IMR-90 (cell line): ENCODE data around the gene JPT2. TPM values are rescaled to one million over a fixed set of nuclear protein-coding genes. Genes with fewer than 3 reads are reported as not detected.

Experiments
- ATAC-seq: fragments of 200-7000 bp; cut with Tn5 transposase; 2 replicates; pipeline ENCODE4 v1.9.1; 2020; ENCODE audit warnings: low read depth, mild to moderate bottlenecking, moderate library complexity
- BruUV-seq: library from RNA; stranded (reverse); fragments of 400-500 nt; replicated peaks from 2 replicates; lab custom pipeline; 2021; lab: Mats Ljungman, UMichigan
- CTCF ChIA-PET: fragments of 300-600 bp; formaldehyde crosslinking; extraction: SDS; loops from one replicate; lab custom pipeline; 2021; ENCODE audit warnings: antibody characterized with exemption; lab: Yijun Ruan, JAX
- POLR2A ChIA-PET: fragments of 300-600 bp; sonication (Branson Sonifier 250); formaldehyde crosslinking; loops from one replicate; lab custom pipeline; 2022; ENCODE audit warnings: antibody characterized with exemption; ENCODE audit not compliant: unreplicated experiment; lab: Charles Lee
- DNase-seq: peaks from one replicate; pipeline ENCODE4 v3.0.0; 2013
- H2AFZ ChIP-seq: replicated peaks from 2 replicates; pipeline ENCODE3; 2013; ENCODE audit warnings: low read length, mild to moderate bottlenecking; ENCODE audit not compliant: poor library complexity
- H2AK5ac ChIP-seq: 2 replicates; pipeline ENCODE4 v1.6.1; 2013; ENCODE audit warnings: low read depth, low read length, inconsistent platforms
- H2AK9ac ChIP-seq: replicated peaks from 2 replicates; pipeline ENCODE3; 2013; ENCODE audit warnings: mild to moderate bottlenecking, low read depth, low read length, moderate library complexity; ENCODE audit not compliant: poor library complexity
- H2BK120ac ChIP-seq: 2 replicates; pipeline ENCODE4 v1.6.1; 2013; ENCODE audit warnings: low read depth, low read length, inconsistent platforms
- H2BK15ac ChIP-seq: 3 replicates; pipeline ENCODE4 v1.6.1; 2013; ENCODE audit warnings: low read depth, low read length, inconsistent platforms
- H2BK20ac ChIP-seq: 2 replicates; pipeline ENCODE4 v1.6.1; 2013; ENCODE audit warnings: low read depth, mild to moderate bottlenecking, inconsistent platforms, low read length, moderate library complexity
- H2BK5ac ChIP-seq: 2 replicates; pipeline ENCODE4 v1.6.1; 2013; ENCODE audit warnings: mild to moderate bottlenecking, low read depth, low read length, inconsistent platforms; ENCODE audit not compliant: poor library complexity, severe bottlenecking
- H3K14ac ChIP-seq: replicated peaks from 2 replicates; pipeline ENCODE4 v1.6.1; 2013; ENCODE audit warnings: low read depth, low read length, inconsistent platforms
- H3K18ac ChIP-seq: 2 replicates; pipeline ENCODE4 v1.6.1; 2013; ENCODE audit warnings: low read depth, low read length, control low read depth
- H3K23ac ChIP-seq: 2 replicates; pipeline ENCODE4 v1.6.1; 2013; ENCODE audit warnings: low read depth, low read length, inconsistent platforms
- H3K27ac ChIP-seq: 2 replicates; pipeline ENCODE4 v1.5.1; 2013; ENCODE audit warnings: mild to moderate bottlenecking, control low read depth, low read length; ENCODE audit not compliant: insufficient read depth
- H3K27me3 ChIP-seq: 2 replicates; pipeline ENCODE4 v1.6.1; 2013; ENCODE audit warnings: low read length; ENCODE audit not compliant: control insufficient read depth, insufficient read depth
- H3K36me3 ChIP-seq: 2 replicates; pipeline ENCODE4 v1.6.1; 2013; ENCODE audit warnings: low read length, mixed read lengths; ENCODE audit not compliant: control insufficient read depth, insufficient read depth
- H3K4ac ChIP-seq: 2 replicates; pipeline ENCODE4 v1.6.1; 2013; ENCODE audit warnings: low read depth, low read length, inconsistent platforms
- H3K4me1 ChIP-seq: 2 replicates; pipeline ENCODE4 v1.6.1; 2013; ENCODE audit warnings: low read length, mixed read lengths; ENCODE audit not compliant: control insufficient read depth, insufficient read depth
- H3K4me2 ChIP-seq: 2 replicates; pipeline ENCODE4 v1.6.1; 2013; ENCODE audit warnings: low read depth, mild to moderate bottlenecking, control low read depth, low read length, moderate library complexity
- H3K4me3 ChIP-seq: 2 replicates; pipeline ENCODE4 v1.5.1; 2013; ENCODE audit warnings: low read depth, mild to moderate bottlenecking, control low read depth, low read length, moderate library complexity; ENCODE audit not compliant: insufficient read depth
- H3K56ac ChIP-seq: 2 replicates; pipeline ENCODE4 v1.6.1; 2013; ENCODE audit warnings: low read length, inconsistent platforms; ENCODE audit not compliant: insufficient read depth; ENCODE audit errors: extremely low read depth
- H3K79me1 ChIP-seq, 2 experiments: 2 replicates each; pipeline ENCODE4 v1.6.1; 2013; ENCODE audit warnings: low read length in 2 of 2, inconsistent platforms in 1 of 2, low read depth in 1 of 2
- H3K9ac ChIP-seq: 2 replicates; pipeline ENCODE4 v1.6.1; 2013; ENCODE audit warnings: low read depth, low read length, control low read depth
- H3K9me1 ChIP-seq: 2 replicates; pipeline ENCODE4 v1.6.1; 2013; ENCODE audit warnings: low read length, inconsistent platforms; ENCODE audit not compliant: insufficient read depth
- H3K9me3 ChIP-seq: 2 replicates; pipeline ENCODE4 v1.6.1; 2013; ENCODE audit warnings: low read length; ENCODE audit not compliant: control insufficient read depth, insufficient read depth
- H4K20me1 ChIP-seq: 2 replicates; pipeline ENCODE4 v1.6.1; 2013; ENCODE audit warnings: low read length, inconsistent platforms; ENCODE audit not compliant: insufficient read depth
- H4K5ac ChIP-seq: 2 replicates; pipeline ENCODE4 v1.6.1; 2013; ENCODE audit warnings: mild to moderate bottlenecking, low read depth, low read length, control low read depth
- H4K8ac ChIP-seq, 2 experiments: 2 replicates each; pipeline ENCODE4 v1.6.1; 2013; ENCODE audit warnings: low read depth in 2 of 2, low read length in 2 of 2, control low read depth in 1 of 2, inconsistent platforms in 1 of 2
- H4K91ac ChIP-seq: 2 replicates; pipeline ENCODE4 v1.6.1; 2013; ENCODE audit warnings: low read depth, low read length, inconsistent platforms; ENCODE audit not compliant: insufficient read depth
- CEBPB ChIP-seq: IDR thresholded peaks from 2 replicates; pipeline ENCODE4 v1.6.1; 2012; ENCODE audit warnings: low read depth, low read length, improper control_type of control experiment
- CHD1 ChIP-seq: IDR thresholded peaks from 2 replicates; pipeline ENCODE4 v1.6.1; 2012; ENCODE audit warnings: low read depth, low read length, improper control_type of control experiment
- RAD21 ChIP-seq: IDR thresholded peaks from 2 replicates; pipeline ENCODE4 v1.6.1; 2012; ENCODE audit warnings: low read length, improper control_type of control experiment
- RCOR1 ChIP-seq: IDR thresholded peaks from 2 replicates; pipeline ENCODE4 v1.6.1; 2012; ENCODE audit warnings: mild to moderate bottlenecking, low read length, improper control_type of control experiment; ENCODE audit not compliant: insufficient replicate concordance
- WGBS, 2 experiments: methylation state at CpG; one replicate each; pipeline versions ENCODE4 v1.1.5 to v1.1.7; 2013; ENCODE audit warnings: missing lambda C conversion rate in 2 of 2; ENCODE audit not compliant: insufficient read length in 1 of 2; ENCODE audit errors: extremely low coverage in 2 of 2; 5-methylcytosine and 5-hydroxymethylcytosine counted together
- dilution Hi-C: fragments of 300-500 bp; cut with HindIII; formaldehyde crosslinking; loops from one replicate; pipeline ENCODE4 v1.14.3; 2018; ENCODE audit warnings: low sequenced_read_pairs; ENCODE audit not compliant: unreplicated experiment
- in situ Hi-C: fragments of 300-500 bp; cut with MboI; formaldehyde crosslinking; loops from 3 replicates; pipeline ENCODE4 v1.14.3; 2019; ENCODE audit warnings: low sequenced_read_pairs, inconsistent platforms, mixed read lengths
- intact Hi-C: fragments of 100-400 bp; cut with micrococcal nuclease; formaldehyde crosslinking; loops from 2 replicates; pipeline ENCODE4 v1.10.0; 2022
- polyA plus RNA-seq, 3 experiments: library from polyadenylated mRNA; depleted of rRNA; stranded (reverse); fragments of >200 nt; gene quantifications; 2 replicates each; pipeline ENCODE4 v1.2.3, GENCODE V29; 2012; ENCODE audit warnings: low replicate concordance in 1 of 3
- total RNA-seq: library from RNA; depleted of rRNA; stranded (reverse); fragments of >200 nt; gene quantifications from 2 replicates; pipeline ENCODE4 v1.2.3, GENCODE V29; 2012

JPT2 gene
- total and polyA plus RNA-seq, 2 of the 4 experiments (the other 2 are of a cell fraction), result 40.0 to 41.5 TPM

DNA sequence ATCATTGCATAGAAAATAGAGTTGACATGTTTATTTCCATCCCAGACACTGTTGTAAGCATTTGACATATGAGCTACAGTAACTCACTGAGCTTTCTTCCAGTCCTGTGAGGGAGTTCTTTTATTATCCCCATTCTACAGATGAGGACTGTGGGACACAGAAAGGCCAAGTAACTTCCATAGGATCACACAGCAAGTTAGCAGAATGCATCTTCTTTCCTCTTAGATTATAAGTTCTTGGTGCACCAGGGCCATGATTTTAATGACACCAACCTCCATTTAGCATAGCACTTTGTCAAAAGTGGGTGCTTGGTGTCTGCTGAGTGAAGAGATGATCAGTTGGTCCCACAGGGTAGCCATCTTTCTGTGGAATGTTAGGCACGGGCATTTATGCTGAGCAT, 12.7 kb downstream of the JPT2 start:
- intact Hi-C loops, result no loop called here
- CTCF ChIA-PET, result interaction anchor here (1.2 to 1.3 kb wide), 2 partner anchors 14 to 16 kb away, joined by 5 to 7 read pairs; partner anchors contain the start of gene MAPK8IP3
- H3K23ac ChIP-seq, result no peak overlapping the region
- H3K27me3 ChIP-seq, result no peaks in the 10 kb centered on the region
- H3K4ac ChIP-seq, result no peak overlapping the region
- TF ChIP-seq CEBPB, result no peak
- no peak for TF ChIP-seq RCOR1
- no peak for TF ChIP-seq CHD1
- TF ChIP-seq RAD21, result no peak
- H2BK120ac ChIP-seq, result no peak overlapping the region
- H2BK15ac ChIP-seq, result no peak overlapping the region
- no peak overlapping the region for H2AK9ac ChIP-seq
- H2AK5ac ChIP-seq, result no peak overlapping the region
- BruUV-seq, result no TSS peak
- H4K20me1 ChIP-seq, result peaks cover 37% of the 10 kb centered on the region
- no peak overlapping the region for H3K27ac ChIP-seq
- H2BK20ac ChIP-seq, result no peak overlapping the region
- no peak overlapping the region for H3K18ac ChIP-seq
- no peak overlapping the region for H3K9ac ChIP-seq
- peaks cover 10% of the 10 kb centered on the region for H3K4me1 ChIP-seq
- no peak overlapping the region for H2AFZ ChIP-seq
- no peak overlapping the region for H4K8ac ChIP-seq
- in situ Hi-C loops, result no loop called here
- H3K36me3 ChIP-seq, result peaks cover 36% of the 10 kb centered on the region
- H3K4me2 ChIP-seq, result no peak overlapping the region
- no peak overlapping the region for H3K4me3 ChIP-seq
- no peak overlapping the region for H2BK5ac ChIP-seq
- DNase-seq (no peak), ATAC-seq (no peak)
- dilution Hi-C loops, result no loop called here
- peaks cover 5% of the 10 kb centered on the region; the same call in 1 of the 2 replicates for H3K9me1 ChIP-seq
- H3K14ac ChIP-seq, result no peak overlapping the region
- no peaks in the 10 kb centered on the region; the same call in 1 of the 2 replicates for H3K9me3 ChIP-seq
- H3K56ac ChIP-seq, result no peak overlapping the region
- H4K5ac ChIP-seq, result no peak overlapping the region
- WGBS, 2 experiments, result 100% methylated on average over 1 of the region's 1 CpG; no CpG with 5 or more reads in 1 of the 2 experiments
- POLR2A ChIA-PET, result no interaction called here
- H4K91ac ChIP-seq, result no peak overlapping the region
- H3K79me1 ChIP-seq, result peaks cover 41 to 83% of the 10 kb centered on the region in 2 experiments
